Measurements from ENCODE around the gene CFAP299.

- TF ChIP-seq CTCF (IDR thresholded peaks at IDR 0.05): no peak
- no peak for TF ChIP-seq POLR2AphosphoS5 (IDR thresholded peaks at IDR 0.05)
- TF ChIP-seq EP300 (IDR thresholded peaks at IDR 0.05): no peak
Observed at GRCh38 chr4:80806472-80806871, 470.9 kb downstream of the CFAP299 start.

Measured in gastroesophageal sphincter (tissue), 3 donors.